Erythroblast (primary cell): Measurements from ENCODE around the gene EIF2AK3.

Experiments used
- GATA1 ChIP-seq: IDR thresholded peaks from 2 replicates; pipeline ENCODE4 v1.6.1; 2011; ENCODE audit warnings: low read depth, mild to moderate bottlenecking, control low read depth, low read length, moderate library complexity
- POLR2A ChIP-seq: IDR thresholded peaks from 2 replicates; pipeline ENCODE4 v1.6.1; 2011; ENCODE audit warnings: mild to moderate bottlenecking, low read length

DNA sequence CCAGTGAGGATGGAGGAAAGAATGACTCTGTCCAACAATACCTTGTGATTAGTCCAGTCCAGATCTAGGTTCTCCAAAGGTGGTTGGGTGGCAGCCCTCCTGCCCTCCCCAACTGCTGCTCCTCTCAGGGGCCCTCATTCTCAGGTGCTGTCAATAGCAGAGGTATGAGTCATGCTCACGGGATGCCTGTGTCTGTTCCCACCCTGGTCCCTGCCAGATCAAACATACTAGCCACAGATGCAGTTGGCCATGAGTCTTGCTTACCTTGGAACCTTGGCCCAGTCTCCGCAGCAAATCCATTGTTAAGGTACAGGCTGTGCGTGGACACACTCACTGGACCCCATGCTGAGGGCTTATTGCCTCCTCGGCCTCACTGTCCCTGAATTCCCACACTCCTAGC lies 39.3 kb upstream of the EIF2AK3 start:
- no peak for TF ChIP-seq POLR2A
- no peak for TF ChIP-seq GATA1
